Thyroid gland (tissue), 4 donors: Measurements from ENCODE around the gene NCF2.

Source experiments
- CTCF ChIP-seq, 6 experiments: fragments of 200-600 bp in 3 of 6; fragments of 450-650 bp in 3 of 6; sonication (generic) in 3 of 6; IDR thresholded peaks; one replicate each; pipeline ENCODE4 v1.5.1; 2016 to 2019; ENCODE audit warnings: antibody characterized with exemption in 6 of 6, mild to moderate bottlenecking in 2 of 6, inconsistent platforms in 1 of 6, moderate library complexity in 1 of 6
- POLR2A ChIP-seq, 2 donors: fragments of 450-650 bp; IDR thresholded peaks; one replicate each; pipeline ENCODE4 v1.6.1; 2017; ENCODE audit warnings: antibody characterized with exemption in 2 of 2, mild to moderate bottlenecking in 2 of 2, moderate library complexity in 1 of 2

- TF ChIP-seq CTCF (IDR thresholded peaks at IDR 0.05) (no peak), POLR2A (IDR thresholded peaks at IDR 0.05) (no peak)
Observed at GRCh38 chr1:183537405-183537804, 52.9 kb downstream of the NCF2 start.
